Subcutaneous adipose tissue (tissue), 4 donors: ENCODE data around the gene FKBP4. TPM values are rescaled to one million over a fixed set of nuclear protein-coding genes. Genes with fewer than 3 reads are reported as not detected.

ENCODE experiments used
- CTCF ChIP-seq: fragments of 450-650 bp; IDR thresholded peaks from one replicate; pipeline ENCODE4 v1.5.1; 2016; ENCODE audit warnings: low read depth, mild to moderate bottlenecking, control low read depth, antibody characterized with exemption, moderate library complexity
- total RNA-seq, 4 donors: library from RNA; depleted of rRNA; stranded (reverse); fragments of >200 nt; gene quantifications; one replicate each; pipeline ENCODE4 v1.1.0, GENCODE V29; 2016

The FKBP4 gene
- total RNA-seq, 4 donors from 2014 or later: 17.7 to 36.8 (median 20.9) TPM

GRCh38 chr12:2795291-2796186 is 769 bp downstream of the FKBP4 start:
- TF ChIP-seq CTCF: no peak

GRCh38 chr12:2796187-2796666 is 1.5 kb downstream of the FKBP4 start:
- no peak for TF ChIP-seq CTCF

- TF ChIP-seq CTCF: no peak
Observed at GRCh38 chr12:2797721-2798418, 3.1 kb downstream of the FKBP4 start.

GRCh38 chr12:2800046-2800570 is 5.3 kb downstream of the FKBP4 start:
- no peak for TF ChIP-seq CTCF

DNA sequence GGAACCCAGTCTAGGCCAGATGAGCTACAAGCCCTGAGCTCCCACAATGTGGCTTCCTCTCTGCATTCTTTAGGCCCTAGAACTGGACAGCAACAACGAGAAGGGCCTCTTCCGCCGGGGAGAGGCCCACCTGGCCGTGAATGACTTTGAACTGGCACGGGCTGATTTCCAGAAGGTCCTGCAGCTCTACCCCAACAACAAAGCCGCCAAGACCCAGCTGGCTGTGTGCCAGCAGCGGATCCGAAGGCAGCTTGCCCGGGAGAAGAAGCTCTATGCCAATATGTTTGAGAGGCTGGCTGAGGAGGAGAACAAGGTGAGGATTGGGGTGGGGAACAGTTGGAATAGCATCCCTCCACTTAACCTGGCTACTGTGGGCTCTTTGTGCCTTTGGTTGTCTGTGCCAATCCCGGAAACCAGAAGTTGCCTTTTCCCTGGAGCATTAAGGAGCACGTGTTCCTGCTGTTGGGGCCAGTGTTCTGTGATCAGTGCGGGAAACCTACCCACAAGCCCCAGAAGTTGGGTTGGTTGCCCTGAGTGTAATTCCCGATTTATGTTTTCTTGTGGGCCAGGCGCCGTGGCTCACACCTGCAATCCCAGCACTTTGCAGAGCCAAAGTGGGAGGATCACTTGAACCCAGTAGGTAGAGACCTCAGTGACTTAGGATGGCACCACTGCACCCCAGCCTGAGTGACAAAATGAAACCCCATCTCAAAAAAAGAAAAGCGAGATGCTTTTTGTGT is 6.4 kb downstream of the FKBP4 start:
- TF ChIP-seq CTCF: no peak

DNA sequence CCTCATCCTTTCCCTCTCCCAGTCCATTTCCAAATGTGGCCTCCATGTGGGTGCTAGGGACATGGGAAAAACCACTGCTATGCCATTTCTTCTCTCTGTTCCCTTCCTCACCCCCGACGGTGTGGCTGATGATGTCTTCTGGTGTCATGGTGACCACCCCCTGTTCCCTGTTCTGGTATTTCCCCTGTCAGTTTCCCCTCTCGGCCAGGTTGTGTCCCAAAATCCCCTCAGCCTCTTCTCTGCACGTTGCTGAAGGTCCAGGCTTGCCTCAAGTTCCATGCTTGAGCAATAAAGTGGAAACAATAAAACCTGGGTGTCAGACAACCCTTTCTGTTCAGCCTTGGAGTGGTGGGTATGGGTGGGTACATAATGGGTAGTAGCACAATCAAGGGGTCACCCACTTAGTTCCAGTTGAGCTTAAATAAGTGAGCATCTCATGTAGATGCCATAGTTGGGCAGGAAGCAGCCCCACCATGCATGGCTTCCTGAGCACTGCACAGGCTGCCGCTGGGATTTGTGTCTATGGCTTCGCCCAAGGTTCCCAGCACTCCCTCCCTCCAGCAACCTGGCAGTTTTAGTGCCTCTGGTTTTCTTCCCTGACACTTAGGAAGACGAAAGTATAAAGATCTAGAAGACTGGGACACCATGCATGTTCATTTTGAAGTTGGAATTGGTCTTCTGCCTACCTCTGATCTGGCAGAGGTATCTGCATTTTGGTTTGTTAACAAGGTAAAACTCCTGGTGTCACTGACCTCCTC is 9.0 kb downstream of the FKBP4 start:
- no peak for TF ChIP-seq CTCF
